AML-193 (cell line): Measurements from ENCODE around the gene RANBP17.
"Not testable (repeated sequence)": the region's sequence is repeated elsewhere in the genome, so short reads cannot be mapped to it uniquely, and the experiment has no call there.

Experiments
- DNase-seq, 2 experiments: peaks; one replicate each; lab custom pipeline; 2025; lab: John Stamatoyannopoulos, UW

RANBP17 gene

GRCh38 chr5:170861917-170862766 is at the start of gene RANBP17:
TSS of gene RANBP17 (plus strand) at chr5:170862018.
- no peak for DNase-seq

- no peak for DNase-seq
Observed at GRCh38 chr5:170813231-170813630, 48.6 kb upstream of the RANBP17 start.

- no peak for DNase-seq
Observed at GRCh38 chr5:170817195-170817594, 44.6 kb upstream of the RANBP17 start.

GRCh38 chr5:170818232-170818631 is 43.6 kb upstream of the RANBP17 start:
- DNase-seq = no peak

- DNase-seq = no peak
Observed at GRCh38 chr5:170819824-170820223, 42.0 kb upstream of the RANBP17 start.

GRCh38 chr5:170821257-170821800 is 40.5 kb upstream of the RANBP17 start:
- DNase-seq = no peak

GRCh38 chr5:170826117-170826516 is 35.7 kb upstream of the RANBP17 start:
- no peak for DNase-seq

- no peak for DNase-seq
Observed at GRCh38 chr5:170832241-170832640, 29.6 kb upstream of the RANBP17 start.

GRCh38 chr5:170833981-170834380 is 27.8 kb upstream of the RANBP17 start:
- not testable (repeated sequence) for DNase-seq

- no peak for DNase-seq
Observed at GRCh38 chr5:170836226-170836625, 25.6 kb upstream of the RANBP17 start.

- DNase-seq = no peak
Observed at GRCh38 chr5:170843870-170844269, 17.9 kb upstream of the RANBP17 start.

- DNase-seq = no peak
Observed at GRCh38 chr5:170844651-170845050, 17.2 kb upstream of the RANBP17 start.

GRCh38 chr5:170846416-170846815 is 15.4 kb upstream of the RANBP17 start:
- no peak for DNase-seq

GRCh38 chr5:170846846-170847245 is 15.0 kb upstream of the RANBP17 start:
- DNase-seq = no peak

- no peak for DNase-seq
Observed at GRCh38 chr5:170848033-170848432, 13.8 kb upstream of the RANBP17 start.

GRCh38 chr5:170849374-170849773 is 12.4 kb upstream of the RANBP17 start:
- no peak for DNase-seq

- DNase-seq = no peak
Observed at GRCh38 chr5:170854566-170854965, 7.3 kb upstream of the RANBP17 start.

GRCh38 chr5:170857066-170857465 is 4.8 kb upstream of the RANBP17 start:
- no peak for DNase-seq

GRCh38 chr5:170860415-170860814 is 1.4 kb upstream of the RANBP17 start:
- DNase-seq = no peak

GRCh38 chr5:170860818-170861666 is 776 bp upstream of the RANBP17 start:
- no peak for DNase-seq

GRCh38 chr5:170861667-170861916 is 226 bp upstream of the RANBP17 start:
- DNase-seq = no peak

- no peak for DNase-seq
Observed at GRCh38 chr5:170863646-170864045, 1.8 kb downstream of the RANBP17 start.

GRCh38 chr5:170865622-170866021 is 3.8 kb downstream of the RANBP17 start:
- no peak for DNase-seq
